Keratinocyte (primary cell): Measurements from ENCODE around the gene CCDC12. TPM values are rescaled to one million over a fixed set of nuclear protein-coding genes. Genes with fewer than 3 reads are reported as not detected.

Source experiments
- DNase-seq: peaks from one replicate; pipeline ENCODE4 v3.0.0-alpha.2; 2011; ENCODE audit warnings: low read depth, missing footprints, low spot score
- FAIRE-seq: peaks from 2 replicates; lab custom pipeline; 2011; peaks lifted over from hg19 to GRCh38; lab: Jason Lieb, UNC
- H2AFZ ChIP-seq: 2 replicates; pipeline ENCODE4 v1.6.0; 2012; ENCODE audit warnings: low read length, control low read depth, inconsistent platforms; ENCODE audit not compliant: control insufficient read depth
- H3K27ac ChIP-seq: 2 replicates; pipeline ENCODE4 v1.5.1; 2011; ENCODE audit warnings: low read length; ENCODE audit not compliant: control insufficient read depth, insufficient read depth
- H3K27me3 ChIP-seq: 3 replicates; pipeline ENCODE4 v1.6.0; 2011; ENCODE audit warnings: low read length; ENCODE audit not compliant: control insufficient read depth, insufficient read depth; ENCODE audit errors: extremely low read depth
- H3K36me3 ChIP-seq, 2 experiments: 2 replicates in 1 of 2; 3 replicates in 1 of 2; pipeline ENCODE4 v1.5.1; 2011; ENCODE audit warnings: low read length in 2 of 2, mild to moderate bottlenecking in 1 of 2; ENCODE audit not compliant: control insufficient read depth in 2 of 2, insufficient read depth in 2 of 2; ENCODE audit errors: extremely low read depth in 1 of 2
- H3K4me1 ChIP-seq: 3 replicates; pipeline ENCODE4 v1.5.1; 2011; ENCODE audit warnings: low read length; ENCODE audit not compliant: control insufficient read depth, insufficient read depth; ENCODE audit errors: extremely low read depth
- H3K4me2 ChIP-seq: 3 replicates; pipeline ENCODE4 v1.6.0; 2011; ENCODE audit warnings: low read depth, low read length; ENCODE audit not compliant: control insufficient read depth, insufficient read depth; ENCODE audit errors: extremely low read depth
- H3K4me3 ChIP-seq, 3 experiments: fragments of 200-600 bp in 1 of 3; sonication (generic) in 1 of 3; 2 replicates in 2 of 3; 3 replicates in 1 of 3; pipeline ENCODE4 v1.5.1; 2011 to 2016; ENCODE audit warnings: low read length in 3 of 3, mild to moderate bottlenecking in 3 of 3, control low read depth in 2 of 3, inconsistent platforms in 1 of 3, low read depth in 1 of 3, mixed read lengths in 1 of 3, mixed run types in 1 of 3, moderate library complexity in 1 of 3; ENCODE audit not compliant: control insufficient read depth in 2 of 3, insufficient read depth in 2 of 3; ENCODE audit errors: extremely low read depth in 1 of 3
- H3K79me2 ChIP-seq: 2 replicates; pipeline ENCODE4 v1.6.0; 2012; ENCODE audit warnings: low read length; ENCODE audit not compliant: control insufficient read depth, insufficient read depth
- H3K9ac ChIP-seq: 3 replicates; pipeline ENCODE4 v1.6.0; 2011; ENCODE audit warnings: low read length; ENCODE audit not compliant: control insufficient read depth, insufficient read depth; ENCODE audit errors: extremely low read depth
- H3K9me1 ChIP-seq: 3 replicates; pipeline ENCODE4 v1.6.0; 2011; ENCODE audit warnings: low read length; ENCODE audit not compliant: control insufficient read depth, insufficient read depth; ENCODE audit errors: extremely low read depth
- H3K9me3 ChIP-seq: 2 replicates; pipeline ENCODE4 v1.5.1; 2012; ENCODE audit warnings: low read depth, low read length; ENCODE audit not compliant: control insufficient read depth
- H4K20me1 ChIP-seq: 3 replicates; pipeline ENCODE4 v1.6.0; 2011; ENCODE audit warnings: low read length; ENCODE audit not compliant: control insufficient read depth, insufficient read depth; ENCODE audit errors: extremely low read depth
- EZH2 ChIP-seq: IDR thresholded peaks from one replicate; pipeline ENCODE4 v1.6.1; 2012; ENCODE audit warnings: inconsistent platforms, mild to moderate bottlenecking, low read length, moderate library complexity
- dilution Hi-C: fragments of 300-500 bp; cut with MboI; formaldehyde crosslinking; loops from one replicate; pipeline ENCODE4 v1.7.0; 2020; ENCODE audit warnings: low sequenced_read_pairs; ENCODE audit not compliant: extremely low pct_ligation_motif_present
- polyA plus RNA-seq, 5 experiments: library from polyadenylated mRNA; depleted of rRNA in 3 of 5; stranded (reverse) in 3 of 5; stranded (forward) in 1 of 5; unstranded in 1 of 5; fragments of >200 nt; gene quantifications; 1 replicate in 1 of 5; 2 replicates in 3 of 5; 3 replicates in 1 of 5; pipeline versions ENCODE4 v1.2.1 to v1.2.3, GENCODE V29; 2011 to 2012; ENCODE audit warnings: missing spikeins in 2 of 5, low read depth in 1 of 5, low replicate concordance in 1 of 5
- TF ChIP-seq, protein P1 (sequence below), 3 experiments: IDR thresholded peaks in 1 of 3; conservative IDR thresholded peaks in 1 of 3; optimal IDR thresholded peaks in 1 of 3; 2 replicates in 2 of 3; 3 replicates in 1 of 3; pipeline versions ENCODE3 to v1.5.1; 2011; ENCODE audit warnings: low read length in 3 of 3, mild to moderate bottlenecking in 3 of 3, moderate library complexity in 2 of 3, control low read depth in 1 of 3, inconsistent platforms in 1 of 3; ENCODE audit not compliant: insufficient read depth in 2 of 3; ENCODE audit errors: extremely low read depth in 1 of 3

CCDC12 gene
- polyA plus RNA-seq, 1 donor (not counting 4 experiments of a cell fraction or from before 2014, with no cell fraction given), result 27.5 TPM

DNA sequence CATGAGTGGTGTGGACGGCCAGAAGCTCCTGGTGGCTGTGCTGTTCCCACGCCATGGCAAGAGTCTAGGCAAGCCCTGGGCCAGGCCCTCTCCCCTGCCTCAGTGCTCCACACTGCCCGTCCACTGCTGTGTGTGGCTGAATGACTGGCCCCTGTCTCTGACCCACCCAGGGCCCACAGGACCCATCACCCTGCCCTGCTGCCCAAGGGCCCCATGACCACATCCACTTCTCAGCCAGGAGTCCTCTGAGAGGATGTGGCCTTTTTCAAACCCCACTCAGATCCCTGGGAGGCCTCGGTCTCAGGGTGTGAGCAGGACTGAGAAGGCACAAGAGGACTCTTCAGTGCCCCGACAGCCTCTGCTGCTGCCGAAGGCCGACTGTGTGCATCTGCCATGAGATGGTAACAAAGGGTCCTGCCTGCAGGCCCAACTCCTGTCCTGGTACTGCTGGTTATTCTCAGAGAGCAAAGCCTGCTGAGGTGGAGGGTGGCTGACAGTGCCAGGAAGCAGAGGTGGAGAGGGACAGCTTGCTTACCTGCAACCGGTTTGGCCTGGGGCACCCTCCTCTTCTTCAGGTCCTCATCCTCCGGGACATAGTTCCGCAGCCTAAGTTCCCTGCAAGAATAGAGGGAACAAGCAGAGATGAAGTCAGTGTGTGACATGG is 51.5 kb downstream of the CCDC12 start:
- Histone ChIP-seq H3K4me2 (no peak overlapping the region), H4K20me1 (no peaks in the 10 kb centered on the region), H3K9me1 (no peaks in the 10 kb centered on the region), H3K36me3 (peaks cover 56% of the 10 kb centered on the region in 2 experiments), H3K4me1 (no peaks in the 10 kb centered on the region), H3K79me2 (peaks cover 17% of the 10 kb centered on the region), H3K9me3 (no peaks in the 10 kb centered on the region), H3K9ac (no peak overlapping the region), H2AFZ (no peak overlapping the region), H3K27ac (no peak overlapping the region), H3K4me3 (no peak overlapping the region), H3K27me3 (no peaks in the 10 kb centered on the region)
- TF ChIP-seq EZH2, result no peak
- TF ChIP-seq, protein P1, sequence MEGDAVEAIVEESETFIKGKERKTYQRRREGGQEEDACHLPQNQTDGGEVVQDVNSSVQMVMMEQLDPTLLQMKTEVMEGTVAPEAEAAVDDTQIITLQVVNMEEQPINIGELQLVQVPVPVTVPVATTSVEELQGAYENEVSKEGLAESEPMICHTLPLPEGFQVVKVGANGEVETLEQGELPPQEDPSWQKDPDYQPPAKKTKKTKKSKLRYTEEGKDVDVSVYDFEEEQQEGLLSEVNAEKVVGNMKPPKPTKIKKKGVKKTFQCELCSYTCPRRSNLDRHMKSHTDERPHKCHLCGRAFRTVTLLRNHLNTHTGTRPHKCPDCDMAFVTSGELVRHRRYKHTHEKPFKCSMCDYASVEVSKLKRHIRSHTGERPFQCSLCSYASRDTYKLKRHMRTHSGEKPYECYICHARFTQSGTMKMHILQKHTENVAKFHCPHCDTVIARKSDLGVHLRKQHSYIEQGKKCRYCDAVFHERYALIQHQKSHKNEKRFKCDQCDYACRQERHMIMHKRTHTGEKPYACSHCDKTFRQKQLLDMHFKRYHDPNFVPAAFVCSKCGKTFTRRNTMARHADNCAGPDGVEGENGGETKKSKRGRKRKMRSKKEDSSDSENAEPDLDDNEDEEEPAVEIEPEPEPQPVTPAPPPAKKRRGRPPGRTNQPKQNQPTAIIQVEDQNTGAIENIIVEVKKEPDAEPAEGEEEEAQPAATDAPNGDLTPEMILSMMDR (optimal IDR thresholded peaks at IDR 0.05 in 1 of 3, IDR thresholded peaks at IDR 0.05 in 1 of 3, conservative IDR thresholded peaks at IDR 0.05 in 1 of 3; ENCODE audit: extremely low read depth in 1 of 3, insufficient read depth in 2 of 3, low read length in 3 of 3), result no peak
- FAIRE-seq (no peak), DNase-seq (no peak)
- dilution Hi-C loops, result no loop called here

DNA sequence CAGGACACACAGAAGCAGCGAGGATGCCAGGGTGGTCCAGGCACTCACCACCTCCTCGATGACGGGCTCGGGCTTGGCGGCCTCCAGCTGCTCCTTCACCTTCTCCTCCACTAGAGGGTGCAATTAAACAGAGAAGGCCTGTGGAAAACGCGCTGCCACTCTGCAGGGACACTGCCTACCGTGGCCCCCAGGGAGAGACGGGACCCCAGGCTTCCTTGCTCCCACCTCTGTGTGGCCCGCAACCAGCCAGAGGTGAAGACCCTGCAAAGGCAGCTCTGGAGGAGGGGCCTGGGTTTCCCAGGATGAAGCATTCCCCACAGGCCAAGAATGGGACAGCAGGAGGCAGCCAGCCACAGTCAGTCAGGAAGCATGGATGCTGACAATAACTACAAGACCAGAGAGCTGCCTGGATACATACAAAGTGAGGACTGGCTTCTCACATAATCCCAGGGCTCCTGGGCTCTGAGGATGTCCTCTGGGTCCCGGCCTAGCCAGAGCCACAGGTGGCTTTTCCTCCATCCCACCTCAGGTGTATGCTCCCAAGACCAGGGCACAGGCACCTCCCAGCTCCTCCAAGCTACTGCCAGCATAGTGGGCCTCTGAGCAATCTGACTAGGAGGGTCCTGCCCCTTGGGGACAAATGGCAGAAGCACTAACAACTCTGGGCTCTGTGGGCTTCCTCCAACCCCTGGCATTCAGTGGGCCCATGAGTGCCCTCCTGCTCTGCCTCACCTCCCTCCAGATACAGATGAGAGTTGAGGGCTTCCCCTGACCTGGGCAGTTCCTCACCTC is 52.8 kb downstream of the CCDC12 start:
- H4K20me1 ChIP-seq, result no peaks in the 10 kb centered on the region
- dilution Hi-C loops, result no loop called here
- TF ChIP-seq, protein P1 (optimal IDR thresholded peaks at IDR 0.05 in 1 of 3, IDR thresholded peaks at IDR 0.05 in 1 of 3, conservative IDR thresholded peaks at IDR 0.05 in 1 of 3; ENCODE audit: extremely low read depth in 1 of 3, insufficient read depth in 2 of 3, low read length in 3 of 3), result peak; percentile 75 to 85 (median 80)
- TF ChIP-seq EZH2, result no peak
- no peak overlapping the region for H3K4me3 ChIP-seq
- no peaks in the 10 kb centered on the region for H3K4me1 ChIP-seq
- peaks cover 60 to 61% of the 10 kb centered on the region in 2 experiments for H3K36me3 ChIP-seq
- no peak overlapping the region for H3K27ac ChIP-seq
- FAIRE-seq, result no peak
- no peaks in the 10 kb centered on the region for H3K9me3 ChIP-seq
- no peak overlapping the region for H2AFZ ChIP-seq
- H3K9ac ChIP-seq, result no peak overlapping the region
- H3K4me2 ChIP-seq, result no peak overlapping the region
- H3K27me3 ChIP-seq, result no peaks in the 10 kb centered on the region
- no peak for DNase-seq
- H3K79me2 ChIP-seq, result peaks cover 12% of the 10 kb centered on the region
- no peaks in the 10 kb centered on the region for H3K9me1 ChIP-seq
